Transverse colon (tissue), 4 donors: ENCODE measurements around the gene ACCS. TPM values are rescaled to one million over a fixed set of nuclear protein-coding genes. Genes with fewer than 3 reads are reported as not detected.

ENCODE experiments used
- DNase-seq: peaks from one replicate; pipeline ENCODE4 v3.0.0-alpha.2; 2019
- H3K27ac ChIP-seq, 4 donors: fragments of 200-600 bp; sonication (generic); 2 replicates each; pipeline ENCODE4 v1.5.1; 2016 to 2018; ENCODE audit warnings: inconsistent platforms in 4 of 4
- H3K27me3 ChIP-seq: fragments of 200-600 bp; sonication (generic); 2 replicates; pipeline ENCODE4 v1.5.1; 2017; ENCODE audit warnings: inconsistent platforms
- H3K36me3 ChIP-seq, 4 donors: fragments of 200-600 bp; sonication (generic); 2 replicates each; pipeline ENCODE4 v1.5.1; 2017 to 2019; ENCODE audit warnings: inconsistent platforms in 4 of 4
- H3K4me1 ChIP-seq, 4 donors: fragments of 200-600 bp; sonication (generic); 2 replicates each; pipeline ENCODE4 v1.5.1; 2017 to 2020; ENCODE audit warnings: inconsistent platforms in 4 of 4
- H3K4me3 ChIP-seq, 4 donors: fragments of 200-600 bp; sonication (generic); 1 replicate in 1 of 4; 2 replicates in 3 of 4; pipeline versions ENCODE4 v1.5.1 to v1.6.1; 2017 to 2019; ENCODE audit warnings: inconsistent platforms in 4 of 4
- H3K9me3 ChIP-seq, 2 donors: fragments of 200-600 bp; sonication (generic); 2 replicates each; pipeline ENCODE4 v1.5.1; 2017 to 2019; ENCODE audit warnings: inconsistent platforms in 2 of 2
- CTCF ChIP-seq, 5 experiments: fragments of 200-600 bp in 3 of 5; fragments of 450-650 bp in 2 of 5; sonication (generic) in 3 of 5; IDR thresholded peaks; 1 replicate in 2 of 5; 2 replicates in 3 of 5; pipeline ENCODE4 v1.5.1; 2016 to 2017; ENCODE audit warnings: antibody characterized with exemption in 5 of 5, inconsistent platforms in 3 of 5, mild to moderate bottlenecking in 2 of 5, moderate library complexity in 1 of 5
- EP300 ChIP-seq: sonication (generic); formaldehyde crosslinking; IDR thresholded peaks from one replicate; pipeline ENCODE4 v1.6.1; 2017; ENCODE audit warnings: antibody characterized with exemption, low read depth
- POLR2A ChIP-seq: fragments of 450-650 bp; IDR thresholded peaks from one replicate; pipeline ENCODE4 v1.6.1; 2016; ENCODE audit warnings: antibody characterized with exemption, mild to moderate bottlenecking, moderate library complexity
- POLR2AphosphoS5 ChIP-seq, 3 donors: sonication (generic); formaldehyde crosslinking; IDR thresholded peaks; one replicate each; pipeline ENCODE4 v1.6.1; 2016; ENCODE audit warnings: antibody characterized with exemption in 3 of 3
- WGBS, 2 donors: methylation state at CpG; one replicate each; pipeline ENCODE4 v1.1.5; 2018; ENCODE audit warnings: low coverage in 1 of 2; 5-methylcytosine and 5-hydroxymethylcytosine counted together
- in situ Hi-C, 4 donors: fragments of 200-750 bp; cut with MboI; loops; one replicate each; pipeline versions ENCODE4 v1.15.0 to v1.15.1; 2017; ENCODE audit warnings: low sequenced_read_pairs in 3 of 4, low pct_ligation_motif_present in 1 of 4, low pct_unique_long_range_greater_than_20kb in 1 of 4
- intact Hi-C: fragments of 100-400 bp; cut with DNase I; formaldehyde crosslinking; loops from one replicate; pipeline ENCODE4 v1.15.1; 2023; ENCODE audit warnings: low total_unique reads
- total RNA-seq, 4 donors: library from RNA; depleted of rRNA; stranded (reverse); fragments of >200 nt; gene quantifications; one replicate each; pipeline ENCODE4 v1.1.0, GENCODE V29; 2016

ACCS gene, protein sequence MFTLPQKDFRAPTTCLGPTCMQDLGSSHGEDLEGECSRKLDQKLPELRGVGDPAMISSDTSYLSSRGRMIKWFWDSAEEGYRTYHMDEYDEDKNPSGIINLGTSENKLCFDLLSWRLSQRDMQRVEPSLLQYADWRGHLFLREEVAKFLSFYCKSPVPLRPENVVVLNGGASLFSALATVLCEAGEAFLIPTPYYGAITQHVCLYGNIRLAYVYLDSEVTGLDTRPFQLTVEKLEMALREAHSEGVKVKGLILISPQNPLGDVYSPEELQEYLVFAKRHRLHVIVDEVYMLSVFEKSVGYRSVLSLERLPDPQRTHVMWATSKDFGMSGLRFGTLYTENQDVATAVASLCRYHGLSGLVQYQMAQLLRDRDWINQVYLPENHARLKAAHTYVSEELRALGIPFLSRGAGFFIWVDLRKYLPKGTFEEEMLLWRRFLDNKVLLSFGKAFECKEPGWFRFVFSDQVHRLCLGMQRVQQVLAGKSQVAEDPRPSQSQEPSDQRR
- total RNA-seq, result 10 to 100 TPM; 17.6 to 88.3 (median 29.5) TPM

DNA sequence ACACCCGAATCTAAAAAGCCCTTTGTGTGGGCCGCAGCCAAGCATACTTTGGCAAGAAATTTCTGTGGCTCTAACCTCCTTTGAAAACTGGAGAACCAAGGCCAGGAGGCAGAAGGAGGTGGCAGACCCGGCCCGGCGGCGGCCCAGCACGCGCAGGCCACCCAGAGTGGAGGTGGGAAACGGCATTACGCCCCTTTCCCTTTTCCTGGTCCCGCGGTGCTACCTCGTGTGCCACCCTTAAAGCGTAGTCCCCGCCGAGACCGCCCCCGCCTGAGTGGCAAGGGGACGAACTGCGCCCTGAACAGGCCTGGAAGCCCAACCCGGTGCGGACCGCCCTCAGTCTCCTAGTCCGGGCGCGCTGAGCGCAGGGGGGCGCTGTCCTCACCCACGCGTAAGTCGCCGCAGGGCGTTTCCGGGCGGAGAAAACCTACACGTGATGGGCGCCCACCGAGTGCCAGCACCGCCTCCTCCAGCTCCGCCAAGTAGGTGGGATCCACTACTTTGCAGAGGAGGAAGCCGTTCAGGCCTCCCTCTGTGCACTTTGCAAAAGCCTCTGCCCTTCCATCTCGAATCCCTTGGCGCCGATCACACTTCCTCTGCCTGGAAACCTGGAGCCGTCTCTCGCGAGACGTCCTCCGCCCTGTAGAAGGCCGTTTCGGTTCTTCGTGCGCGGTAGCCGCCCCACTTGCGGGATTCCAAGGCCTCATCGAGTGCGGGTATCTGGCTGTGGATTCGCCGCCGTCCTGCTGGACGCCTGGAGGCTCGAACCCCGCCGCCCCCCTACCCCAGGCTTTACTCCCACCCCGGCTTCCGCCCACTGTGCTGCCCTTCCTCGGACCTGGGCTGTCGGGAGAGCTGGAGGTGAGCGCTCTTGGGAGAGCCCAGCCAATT is at the start of gene ACCS:
Gene ACCS (plus strand): TSS at position 430 of the 891 bp plus-strand sequence. CDS start 1,358 bp downstream, outside the sequence.
- peak within 1 kb of the TSS; percentile 90 to 97 (median 92) for H3K27ac ChIP-seq
- no peaks in the 10 kb centered on the region for H3K27me3 ChIP-seq
- 0 to 4% methylated on average over 2 to 63 of the region's 70 CpGs for WGBS, 2 donors
- intact Hi-C loops (no loop called here), in situ Hi-C loops (no loop called here)
- no peaks in the 10 kb centered on the region for H3K9me3 ChIP-seq
- TF ChIP-seq CTCF (IDR thresholded peaks at IDR 0.05) (peak; percentile 78 to 93 (median 83)), EP300 (no peak), POLR2A (peak; percentile 68), POLR2AphosphoS5 (IDR thresholded peaks at IDR 0.05) (peak; percentile 62 to 79 (median 70))
- H3K4me1 ChIP-seq, result peaks cover 0 to 18% (median 14%) of the 10 kb centered on the region in 4 donors
- H3K36me3 ChIP-seq, result no peaks in the 10 kb centered on the region
- peak; percentile 96 for DNase-seq
- H3K4me3 ChIP-seq, result peak within 1 kb of the TSS; percentile 68 to 91 (median 70)

GRCh38 chr11:44016546-44017442 is 49.3 kb upstream of the ACCS start:
- in situ Hi-C loops (no loop called here), intact Hi-C loops (no loop called here)
- Histone ChIP-seq H3K27me3 (no peaks in the 10 kb centered on the region), H3K4me1 (no peaks in the 10 kb centered on the region), H3K9me3 (no peaks in the 10 kb centered on the region), H3K27ac (peak overlapping the region in 2 of 4 donors; percentile 14 to 19), H3K36me3 (no peaks in the 10 kb centered on the region), H3K4me3 (no peak overlapping the region)
- DNase-seq, result no peak
- WGBS, 2 donors, result 94% methylated on average over 2 of the region's 2 CpGs; no CpG with 5 or more reads in 1 of the 2 donors
- TF ChIP-seq CTCF (IDR thresholded peaks at IDR 0.05), result no peak

GRCh38 chr11:44017443-44018126 is 48.5 kb upstream of the ACCS start:
- H3K27ac ChIP-seq, result no peak overlapping the region
- H3K4me1 ChIP-seq, result no peaks in the 10 kb centered on the region
- no peaks in the 10 kb centered on the region for H3K27me3 ChIP-seq
- intact Hi-C loops, result no loop called here
- TF ChIP-seq CTCF (IDR thresholded peaks at IDR 0.05), result no peak
- TF ChIP-seq POLR2AphosphoS5 (IDR thresholded peaks at IDR 0.05), result no peak
- TF ChIP-seq EP300, result no peak
- no peak for TF ChIP-seq POLR2A
- WGBS, 2 donors, result 0 to 47% methylated on average over 1 to 3 of the region's 3 CpGs
- no peaks in the 10 kb centered on the region for H3K36me3 ChIP-seq
- no peak overlapping the region for H3K4me3 ChIP-seq
- no peak for DNase-seq
- in situ Hi-C loops, result no loop called here
- H3K9me3 ChIP-seq, result no peaks in the 10 kb centered on the region
